ENCODE measurements around the gene UBE2B. TPM values are rescaled to one million over a fixed set of nuclear protein-coding genes. Genes with fewer than 3 reads are reported as not detected.

UBE2B gene
- total and polyA plus RNA-seq, 2 experiments from 2014 or later: 78.9 to 128 TPM

DNA sequence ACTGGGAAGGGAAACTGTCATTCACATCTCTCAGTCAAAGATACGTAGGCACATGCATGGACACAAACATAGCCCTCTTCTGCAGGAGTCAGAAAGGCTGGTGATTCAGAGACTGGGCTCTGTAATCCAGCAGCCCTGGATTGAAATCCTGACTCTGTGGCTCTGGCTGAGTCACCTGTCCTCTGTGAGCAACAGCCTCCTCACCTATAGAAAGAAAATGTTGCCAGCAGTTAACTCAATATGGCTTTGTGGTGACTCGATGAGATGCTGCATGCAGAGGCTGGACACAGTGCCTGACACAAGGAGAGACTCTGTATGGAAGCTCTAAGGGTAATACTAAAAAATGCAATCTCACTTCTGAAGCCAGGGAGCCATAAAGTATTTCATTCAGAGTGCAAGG, 64.2 kb downstream of the UBE2B start:
- Histone ChIP-seq H3K79me2 (no peaks in the 10 kb centered on the region), H3K27me3 (no peaks in the 10 kb centered on the region), H4K20me1 (ENCODE audit: insufficient read depth, poor library complexity, severe bottlenecking) (no peaks in the 10 kb centered on the region), H3K36me3 (replicated peaks; ENCODE audit: insufficient read depth, low read depth) (no peaks in the 10 kb centered on the region), H3K9me3 (ENCODE audit: low read depth) (no peaks in the 10 kb centered on the region), H3K9me2 (replicated peaks; ENCODE audit: insufficient read depth) (no peaks in the 10 kb centered on the region), H3K4me2 (no peak overlapping the region), H2AFZ (no peak overlapping the region), H3K4me3 (no peak overlapping the region), H3K27ac (peak overlapping the region; percentile 98), H3K4me1 (ENCODE audit: insufficient read depth) (peaks cover 39% of the 10 kb centered on the region)
- WGBS (ENCODE audit: low lambda C conversion rate, missing lambda C conversion rate): 87% methylated on average over 2 of the region's 2 CpGs
- no peak for TF ChIP-seq EZH2 (IDR thresholded peaks at IDR 0.05; ENCODE audit: borderline replicate concordance)
- TF ChIP-seq, protein P1, sequence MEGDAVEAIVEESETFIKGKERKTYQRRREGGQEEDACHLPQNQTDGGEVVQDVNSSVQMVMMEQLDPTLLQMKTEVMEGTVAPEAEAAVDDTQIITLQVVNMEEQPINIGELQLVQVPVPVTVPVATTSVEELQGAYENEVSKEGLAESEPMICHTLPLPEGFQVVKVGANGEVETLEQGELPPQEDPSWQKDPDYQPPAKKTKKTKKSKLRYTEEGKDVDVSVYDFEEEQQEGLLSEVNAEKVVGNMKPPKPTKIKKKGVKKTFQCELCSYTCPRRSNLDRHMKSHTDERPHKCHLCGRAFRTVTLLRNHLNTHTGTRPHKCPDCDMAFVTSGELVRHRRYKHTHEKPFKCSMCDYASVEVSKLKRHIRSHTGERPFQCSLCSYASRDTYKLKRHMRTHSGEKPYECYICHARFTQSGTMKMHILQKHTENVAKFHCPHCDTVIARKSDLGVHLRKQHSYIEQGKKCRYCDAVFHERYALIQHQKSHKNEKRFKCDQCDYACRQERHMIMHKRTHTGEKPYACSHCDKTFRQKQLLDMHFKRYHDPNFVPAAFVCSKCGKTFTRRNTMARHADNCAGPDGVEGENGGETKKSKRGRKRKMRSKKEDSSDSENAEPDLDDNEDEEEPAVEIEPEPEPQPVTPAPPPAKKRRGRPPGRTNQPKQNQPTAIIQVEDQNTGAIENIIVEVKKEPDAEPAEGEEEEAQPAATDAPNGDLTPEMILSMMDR (IDR thresholded peaks at IDR 0.05; ENCODE audit: poor library complexity): no peak
- TF ChIP-seq EZH2phosphoT487 (IDR thresholded peaks at IDR 0.05; ENCODE audit: low read depth, severe bottlenecking, unreplicated experiment): no peak
- DNase-seq (ENCODE audit: low spot score): peak; percentile 52

DNA sequence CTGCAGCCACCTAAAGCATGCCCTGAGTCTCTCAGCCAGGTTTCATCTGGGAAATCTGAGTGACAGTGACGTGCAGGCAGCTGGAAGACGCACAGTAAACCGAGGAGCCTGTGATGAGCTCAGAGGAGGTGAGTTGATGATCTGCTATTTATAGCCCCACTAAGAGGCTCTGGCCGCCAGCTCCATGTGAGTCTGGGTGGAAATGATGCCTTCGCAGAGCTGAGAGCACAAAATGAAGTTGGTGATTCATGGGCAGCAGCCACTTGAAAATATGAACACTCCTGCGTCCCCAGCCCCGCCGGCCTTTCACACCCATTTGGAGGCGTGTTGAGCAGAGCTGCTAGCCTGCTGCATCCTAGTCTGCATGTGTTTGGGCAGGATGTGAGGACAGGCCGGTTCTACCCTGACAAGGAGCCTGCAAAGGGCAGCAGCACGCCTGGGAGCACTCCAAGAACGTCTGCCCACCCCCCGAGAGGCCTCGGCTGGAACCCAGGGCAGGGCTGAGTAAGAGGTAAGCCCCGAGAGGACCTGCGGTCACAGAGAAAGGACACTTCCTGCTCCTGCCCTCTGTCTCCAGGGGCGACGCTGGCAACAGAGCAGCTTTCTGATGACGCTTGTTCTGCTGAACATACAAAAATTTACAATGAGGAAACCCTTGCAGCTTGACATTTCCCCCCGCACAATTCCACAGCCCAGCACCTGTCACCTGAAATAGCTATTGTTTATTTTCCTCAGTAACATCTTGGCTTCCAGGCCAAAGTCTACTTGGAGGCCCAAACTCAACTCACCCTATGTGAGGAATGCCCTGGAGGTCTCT, 65.4 kb downstream of the UBE2B start:
- Histone ChIP-seq H3K4me2 (peak overlapping the region; percentile 62), H3K36me3 (replicated peaks; ENCODE audit: insufficient read depth, low read depth) (no peaks in the 10 kb centered on the region), H3K4me3 (no peak overlapping the region), H3K79me2 (no peaks in the 10 kb centered on the region), H3K9me2 (replicated peaks; ENCODE audit: insufficient read depth) (no peaks in the 10 kb centered on the region), H3K27me3 (no peaks in the 10 kb centered on the region), H3K4me1 (ENCODE audit: insufficient read depth) (peaks cover 39% of the 10 kb centered on the region), H3K9me3 (ENCODE audit: low read depth) (no peaks in the 10 kb centered on the region), H3K27ac (peak overlapping the region; percentile 98), H2AFZ (peak overlapping the region; percentile 11), H4K20me1 (ENCODE audit: insufficient read depth, poor library complexity, severe bottlenecking) (no peaks in the 10 kb centered on the region)
- TF ChIP-seq EZH2 (IDR thresholded peaks at IDR 0.05; ENCODE audit: borderline replicate concordance) (no peak), EZH2phosphoT487 (IDR thresholded peaks at IDR 0.05; ENCODE audit: low read depth, severe bottlenecking, unreplicated experiment) (no peak)
- TF ChIP-seq, protein P1 (IDR thresholded peaks at IDR 0.05; ENCODE audit: poor library complexity): no peak
- peak; percentile 83 for DNase-seq (ENCODE audit: low spot score)
- WGBS (ENCODE audit: low lambda C conversion rate, missing lambda C conversion rate): 44% methylated on average over 20 of the region's 20 CpGs

- DNase-seq (ENCODE audit: low spot score): no peak
- Histone ChIP-seq H4K20me1 (ENCODE audit: insufficient read depth, poor library complexity, severe bottlenecking) (no peaks in the 10 kb centered on the region), H3K27ac (peak overlapping the region; percentile 98), H3K79me2 (no peaks in the 10 kb centered on the region), H3K9me2 (replicated peaks; ENCODE audit: insufficient read depth) (no peaks in the 10 kb centered on the region), H3K27me3 (no peaks in the 10 kb centered on the region), H3K9me3 (ENCODE audit: low read depth) (no peaks in the 10 kb centered on the region), H2AFZ (no peak overlapping the region), H3K36me3 (replicated peaks; ENCODE audit: insufficient read depth, low read depth) (no peaks in the 10 kb centered on the region), H3K4me1 (ENCODE audit: insufficient read depth) (peaks cover 39% of the 10 kb centered on the region), H3K4me2 (peak overlapping the region; percentile 28), H3K4me3 (no peak overlapping the region)
- TF ChIP-seq EZH2 (IDR thresholded peaks at IDR 0.05; ENCODE audit: borderline replicate concordance): no peak
- TF ChIP-seq, protein P1 (IDR thresholded peaks at IDR 0.05; ENCODE audit: poor library complexity): no peak
- 93% methylated on average over 4 of the region's 4 CpGs for WGBS (ENCODE audit: low lambda C conversion rate, missing lambda C conversion rate)
Observed at GRCh38 chr5:134437340-134437846, 66.0 kb downstream of the UBE2B start.
